Nephron (organoid): Measurements from ENCODE around the gene HNRNPL.

Experiments
- H3K27ac Mint-ChIP-seq, 3 experiments: 2 replicates each; pipeline ENCODE4 v1.8.0; 2020; ENCODE audit warnings: mixed read lengths in 3 of 3, mild to moderate bottlenecking in 2 of 3, moderate library complexity in 1 of 3
- H3K27me3 Mint-ChIP-seq: 2 replicates; pipeline ENCODE4 v1.8.0; 2021; ENCODE audit warnings: low read depth, mild to moderate bottlenecking, moderate library complexity, mixed read lengths
- H3K36me3 Mint-ChIP-seq: 2 replicates; pipeline ENCODE4 v1.8.0; 2020; ENCODE audit warnings: low read depth, mixed read lengths
- H3K4me1 Mint-ChIP-seq: 2 replicates; pipeline ENCODE4 v1.8.0; 2020; ENCODE audit warnings: mixed read lengths
- H3K4me3 Mint-ChIP-seq, 3 experiments: 2 replicates each; pipeline ENCODE4 v1.8.0; 2020; ENCODE audit warnings: mild to moderate bottlenecking in 3 of 3, mixed read lengths in 3 of 3, moderate library complexity in 2 of 3
- H3K9me3 Mint-ChIP-seq: 2 replicates; pipeline ENCODE4 v1.8.0; 2020; ENCODE audit warnings: mixed read lengths
- CTCF ChIP-seq, 3 experiments: fragments of 200-600 bp; sonication (generic); IDR thresholded peaks; one replicate each; pipeline ENCODE4 v1.5.0; 2021; ENCODE audit warnings: antibody characterized with exemption in 3 of 3; ENCODE audit not compliant: unreplicated experiment in 3 of 3

HNRNPL gene

GRCh38 chr19:38843175-38843758 lies 6.5 kb downstream of the HNRNPL start:
- no peak for TF ChIP-seq CTCF (IDR thresholded peaks at IDR 0.05; ENCODE audit: unreplicated experiment in 3 of 3)
- Mint-ChIP-seq H3K9me3 (no peaks in the 10 kb centered on the region), H3K27ac (peak overlapping the region in 1 of 3 experiments; percentile 37), H3K4me1 (peaks cover 55% of the 10 kb centered on the region), H3K36me3 (peaks cover 90% of the 10 kb centered on the region), H3K4me3 (peak overlapping the region in 1 of 3 experiments; percentile 29), H3K27me3 (no peaks in the 10 kb centered on the region)

GRCh38 chr19:38842439-38843174 lies 7.2 kb downstream of the HNRNPL start:
- Mint-ChIP-seq H3K9me3 (no peaks in the 10 kb centered on the region), H3K27me3 (no peaks in the 10 kb centered on the region), H3K4me1 (peaks cover 49% of the 10 kb centered on the region), H3K27ac (peak overlapping the region in 2 of 3 experiments; percentile 37 to 46), H3K36me3 (peaks cover 88% of the 10 kb centered on the region), H3K4me3 (no peak overlapping the region)
- TF ChIP-seq CTCF (IDR thresholded peaks at IDR 0.05; ENCODE audit: unreplicated experiment in 3 of 3): no peak

GRCh38 chr19:38841787-38842438 lies 7.9 kb downstream of the HNRNPL start:
- no peak for TF ChIP-seq CTCF (IDR thresholded peaks at IDR 0.05; ENCODE audit: unreplicated experiment in 3 of 3)
- Mint-ChIP-seq H3K9me3 (no peaks in the 10 kb centered on the region), H3K36me3 (peaks cover 88% of the 10 kb centered on the region), H3K27ac (peak overlapping the region in 2 of 3 experiments; percentile 37 to 46), H3K4me1 (peaks cover 42% of the 10 kb centered on the region), H3K4me3 (no peak overlapping the region), H3K27me3 (no peaks in the 10 kb centered on the region)

- Mint-ChIP-seq H3K4me1 (peaks cover 39% of the 10 kb centered on the region), H3K9me3 (no peaks in the 10 kb centered on the region), H3K27ac (peak overlapping the region; percentile 40 to 66 (median 43)), H3K4me3 (no peak overlapping the region), H3K36me3 (peaks cover 92% of the 10 kb centered on the region), H3K27me3 (no peaks in the 10 kb centered on the region)
- TF ChIP-seq CTCF (IDR thresholded peaks at IDR 0.05; ENCODE audit: unreplicated experiment in 3 of 3): no peak
Measured at GRCh38 chr19:38841180-38841766, 8.5 kb downstream of the HNRNPL start.

GRCh38 chr19:38840583-38840968 lies 9.2 kb downstream of the HNRNPL start:
- TF ChIP-seq CTCF (IDR thresholded peaks at IDR 0.05; ENCODE audit: unreplicated experiment in 3 of 3): no peak
- no peaks in the 10 kb centered on the region for H3K9me3 Mint-ChIP-seq
- H3K27me3 Mint-ChIP-seq: no peaks in the 10 kb centered on the region
- peaks cover 32% of the 10 kb centered on the region for H3K4me1 Mint-ChIP-seq
- H3K27ac Mint-ChIP-seq: peak overlapping the region; percentile 40 to 66 (median 43)
- no peak overlapping the region for H3K4me3 Mint-ChIP-seq
- peaks cover 90% of the 10 kb centered on the region for H3K36me3 Mint-ChIP-seq
